Measurements from ENCODE around the gene KCNF1.

The KCNF1 gene

GRCh38 chr2:10919771-10920621 lies 8.3 kb downstream of the KCNF1 start:
- H3K9me3 ChIP-seq (ENCODE audit: control insufficient read depth, low read length) = no peaks in the 10 kb centered on the region
- H3K27me3 ChIP-seq (ENCODE audit: control insufficient read depth, insufficient read depth, low read length, poor library complexity, severe bottlenecking) = peaks cover 8% of the 10 kb centered on the region
- H3K36me3 ChIP-seq (ENCODE audit: control insufficient read depth, insufficient read depth, low read length) = no peaks in the 10 kb centered on the region
- WGBS, 2 experiments = 81 to 82% methylated on average over 20 of the region's 20 CpGs
- no peaks in the 10 kb centered on the region for H3K4me1 ChIP-seq (ENCODE audit: control insufficient read depth, insufficient read depth, low read length)
- H3K27ac ChIP-seq (ENCODE audit: insufficient read depth, low read depth, low read length, poor library complexity, severe bottlenecking) = no peak overlapping the region
- H3K4me3 ChIP-seq (ENCODE audit: insufficient read depth, low read depth, low read length) = no peak overlapping the region

- Histone ChIP-seq H3K9me3 (ENCODE audit: control insufficient read depth, low read length) (no peaks in the 10 kb centered on the region), H3K4me1 (ENCODE audit: control insufficient read depth, insufficient read depth, low read length) (no peaks in the 10 kb centered on the region), H3K27ac (ENCODE audit: insufficient read depth, low read depth, low read length, poor library complexity, severe bottlenecking) (no peak overlapping the region), H3K27me3 (ENCODE audit: control insufficient read depth, insufficient read depth, low read length, poor library complexity, severe bottlenecking) (no peaks in the 10 kb centered on the region), H3K36me3 (ENCODE audit: control insufficient read depth, insufficient read depth, low read length) (no peaks in the 10 kb centered on the region), H3K4me3 (ENCODE audit: insufficient read depth, low read depth, low read length) (no peak overlapping the region)
- WGBS, 2 experiments = 93% methylated on average over 16 of the region's 16 CpGs
Observed at GRCh38 chr2:10920764-10921388, 9.1 kb downstream of the KCNF1 start.

- H3K4me1 ChIP-seq (ENCODE audit: control insufficient read depth, insufficient read depth, low read length) = no peaks in the 10 kb centered on the region
- no peaks in the 10 kb centered on the region for H3K36me3 ChIP-seq (ENCODE audit: control insufficient read depth, insufficient read depth, low read length)
- 81 to 84% methylated on average over 6 of the region's 6 CpGs for WGBS, 2 experiments
- H3K9me3 ChIP-seq (ENCODE audit: control insufficient read depth, low read length) = no peaks in the 10 kb centered on the region
- no peaks in the 10 kb centered on the region for H3K27me3 ChIP-seq (ENCODE audit: control insufficient read depth, insufficient read depth, low read length, poor library complexity, severe bottlenecking)
- no peak overlapping the region for H3K4me3 ChIP-seq (ENCODE audit: insufficient read depth, low read depth, low read length)
- no peak overlapping the region for H3K27ac ChIP-seq (ENCODE audit: insufficient read depth, low read depth, low read length, poor library complexity, severe bottlenecking)
Observed at GRCh38 chr2:10921525-10921924, 9.8 kb downstream of the KCNF1 start.

- no peaks in the 10 kb centered on the region for H3K36me3 ChIP-seq (ENCODE audit: control insufficient read depth, insufficient read depth, low read length)
- H3K4me1 ChIP-seq (ENCODE audit: control insufficient read depth, insufficient read depth, low read length) = no peaks in the 10 kb centered on the region
- WGBS, 2 experiments = 63 to 67% methylated on average over 20 of the region's 20 CpGs
- no peak overlapping the region for H3K27ac ChIP-seq (ENCODE audit: insufficient read depth, low read depth, low read length, poor library complexity, severe bottlenecking)
- H3K9me3 ChIP-seq (ENCODE audit: control insufficient read depth, low read length) = no peaks in the 10 kb centered on the region
- H3K4me3 ChIP-seq (ENCODE audit: insufficient read depth, low read depth, low read length) = no peak overlapping the region
- no peaks in the 10 kb centered on the region for H3K27me3 ChIP-seq (ENCODE audit: control insufficient read depth, insufficient read depth, low read length, poor library complexity, severe bottlenecking)
Observed at GRCh38 chr2:10922307-10923007, 10.7 kb downstream of the KCNF1 start.

- Histone ChIP-seq H3K27me3 (ENCODE audit: control insufficient read depth, insufficient read depth, low read length, poor library complexity, severe bottlenecking) (no peaks in the 10 kb centered on the region), H3K27ac (ENCODE audit: insufficient read depth, low read depth, low read length, poor library complexity, severe bottlenecking) (no peak overlapping the region), H3K36me3 (ENCODE audit: control insufficient read depth, insufficient read depth, low read length) (no peaks in the 10 kb centered on the region), H3K9me3 (ENCODE audit: control insufficient read depth, low read length) (no peaks in the 10 kb centered on the region), H3K4me1 (ENCODE audit: control insufficient read depth, insufficient read depth, low read length) (no peaks in the 10 kb centered on the region), H3K4me3 (ENCODE audit: insufficient read depth, low read depth, low read length) (no peak overlapping the region)
- WGBS, 2 experiments = 83 to 87% methylated on average over 7 of the region's 7 CpGs
Observed at GRCh38 chr2:10923008-10923375, 11.3 kb downstream of the KCNF1 start.

- WGBS, 2 experiments = 90 to 95% methylated on average over 6 of the region's 6 CpGs
- no peaks in the 10 kb centered on the region for H3K4me1 ChIP-seq (ENCODE audit: control insufficient read depth, insufficient read depth, low read length)
- no peak overlapping the region for H3K27ac ChIP-seq (ENCODE audit: insufficient read depth, low read depth, low read length, poor library complexity, severe bottlenecking)
- no peaks in the 10 kb centered on the region for H3K27me3 ChIP-seq (ENCODE audit: control insufficient read depth, insufficient read depth, low read length, poor library complexity, severe bottlenecking)
- H3K9me3 ChIP-seq (ENCODE audit: control insufficient read depth, low read length) = no peaks in the 10 kb centered on the region
- H3K36me3 ChIP-seq (ENCODE audit: control insufficient read depth, insufficient read depth, low read length) = no peaks in the 10 kb centered on the region
- no peak overlapping the region for H3K4me3 ChIP-seq (ENCODE audit: insufficient read depth, low read depth, low read length)
Observed at GRCh38 chr2:10923965-10924364, 12.2 kb downstream of the KCNF1 start.

- WGBS, 2 experiments = 94 to 96% methylated on average over 5 of the region's 5 CpGs
- Histone ChIP-seq H3K36me3 (ENCODE audit: control insufficient read depth, insufficient read depth, low read length) (no peaks in the 10 kb centered on the region), H3K27me3 (ENCODE audit: control insufficient read depth, insufficient read depth, low read length, poor library complexity, severe bottlenecking) (no peaks in the 10 kb centered on the region), H3K9me3 (ENCODE audit: control insufficient read depth, low read length) (no peaks in the 10 kb centered on the region), H3K4me1 (ENCODE audit: control insufficient read depth, insufficient read depth, low read length) (no peaks in the 10 kb centered on the region), H3K27ac (ENCODE audit: insufficient read depth, low read depth, low read length, poor library complexity, severe bottlenecking) (no peak overlapping the region), H3K4me3 (ENCODE audit: insufficient read depth, low read depth, low read length) (no peak overlapping the region)
Observed at GRCh38 chr2:10924441-10924840, 12.7 kb downstream of the KCNF1 start.

GRCh38 chr2:10924859-10925258 lies 13.1 kb downstream of the KCNF1 start:
- no peaks in the 10 kb centered on the region for H3K4me1 ChIP-seq (ENCODE audit: control insufficient read depth, insufficient read depth, low read length)
- H3K27me3 ChIP-seq (ENCODE audit: control insufficient read depth, insufficient read depth, low read length, poor library complexity, severe bottlenecking) = no peaks in the 10 kb centered on the region
- no peak overlapping the region for H3K27ac ChIP-seq (ENCODE audit: insufficient read depth, low read depth, low read length, poor library complexity, severe bottlenecking)
- no peaks in the 10 kb centered on the region for H3K9me3 ChIP-seq (ENCODE audit: control insufficient read depth, low read length)
- 81% methylated on average over 5 of the region's 5 CpGs for WGBS, 2 experiments
- H3K36me3 ChIP-seq (ENCODE audit: control insufficient read depth, insufficient read depth, low read length) = no peaks in the 10 kb centered on the region
- H3K4me3 ChIP-seq (ENCODE audit: insufficient read depth, low read depth, low read length) = no peak overlapping the region

GRCh38 chr2:10926191-10926820 lies 14.6 kb downstream of the KCNF1 start:
- H3K27me3 ChIP-seq (ENCODE audit: control insufficient read depth, insufficient read depth, low read length, poor library complexity, severe bottlenecking) = no peaks in the 10 kb centered on the region
- 80 to 81% methylated on average over 15 of the region's 15 CpGs for WGBS, 2 experiments
- peaks cover 4% of the 10 kb centered on the region for H3K4me1 ChIP-seq (ENCODE audit: control insufficient read depth, insufficient read depth, low read length)
- no peaks in the 10 kb centered on the region for H3K36me3 ChIP-seq (ENCODE audit: control insufficient read depth, insufficient read depth, low read length)
- no peak overlapping the region for H3K4me3 ChIP-seq (ENCODE audit: insufficient read depth, low read depth, low read length)
- no peak overlapping the region for H3K27ac ChIP-seq (ENCODE audit: insufficient read depth, low read depth, low read length, poor library complexity, severe bottlenecking)
- no peaks in the 10 kb centered on the region for H3K9me3 ChIP-seq (ENCODE audit: control insufficient read depth, low read length)

All from ectodermal cell (in vitro differentiated cells).